DOHH2 (cell line): ENCODE results near the gene CCDC149.

Experiments used
- EZH2phosphoT487 ChIP-seq: fragments of 200-600 bp; sonication (generic); IDR thresholded peaks from 2 replicates; pipeline ENCODE4 v1.6.1; 2017; ENCODE audit warnings: borderline replicate concordance, mild to moderate bottlenecking, antibody characterized with exemption, low read length, moderate library complexity, mixed read lengths
- TF ChIP-seq, protein P1 (sequence below): fragments of 200-600 bp; sonication (generic); IDR thresholded peaks from one replicate; pipeline ENCODE4 v1.5.1; 2014; ENCODE audit warnings: antibody characterized with exemption, mild to moderate bottlenecking, low read depth, low read length; ENCODE audit not compliant: poor library complexity, severe bottlenecking

DNA sequence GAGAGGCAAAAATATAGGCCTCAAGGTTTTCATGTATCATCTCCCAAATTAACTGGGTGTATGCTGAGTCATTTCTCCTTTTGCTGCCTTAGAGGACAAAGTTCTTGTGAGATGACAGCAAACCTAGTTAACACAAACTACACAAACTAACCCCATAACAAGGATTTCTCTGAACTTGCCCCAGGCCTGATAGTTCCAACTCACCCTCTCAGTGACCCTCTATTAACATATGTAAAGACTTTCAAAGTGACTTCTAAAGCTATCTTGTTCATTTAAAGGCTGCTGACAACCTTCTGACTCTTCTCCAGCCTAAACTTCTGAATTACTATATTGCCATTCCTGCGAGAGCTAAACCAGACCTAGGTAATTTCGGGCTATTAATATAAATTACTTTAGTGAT is 43.2 kb upstream of the CCDC149 start:
- TF ChIP-seq, protein P1, sequence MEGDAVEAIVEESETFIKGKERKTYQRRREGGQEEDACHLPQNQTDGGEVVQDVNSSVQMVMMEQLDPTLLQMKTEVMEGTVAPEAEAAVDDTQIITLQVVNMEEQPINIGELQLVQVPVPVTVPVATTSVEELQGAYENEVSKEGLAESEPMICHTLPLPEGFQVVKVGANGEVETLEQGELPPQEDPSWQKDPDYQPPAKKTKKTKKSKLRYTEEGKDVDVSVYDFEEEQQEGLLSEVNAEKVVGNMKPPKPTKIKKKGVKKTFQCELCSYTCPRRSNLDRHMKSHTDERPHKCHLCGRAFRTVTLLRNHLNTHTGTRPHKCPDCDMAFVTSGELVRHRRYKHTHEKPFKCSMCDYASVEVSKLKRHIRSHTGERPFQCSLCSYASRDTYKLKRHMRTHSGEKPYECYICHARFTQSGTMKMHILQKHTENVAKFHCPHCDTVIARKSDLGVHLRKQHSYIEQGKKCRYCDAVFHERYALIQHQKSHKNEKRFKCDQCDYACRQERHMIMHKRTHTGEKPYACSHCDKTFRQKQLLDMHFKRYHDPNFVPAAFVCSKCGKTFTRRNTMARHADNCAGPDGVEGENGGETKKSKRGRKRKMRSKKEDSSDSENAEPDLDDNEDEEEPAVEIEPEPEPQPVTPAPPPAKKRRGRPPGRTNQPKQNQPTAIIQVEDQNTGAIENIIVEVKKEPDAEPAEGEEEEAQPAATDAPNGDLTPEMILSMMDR = no peak
- no peak for TF ChIP-seq EZH2phosphoT487
